ENCODE data around the gene SRM. TPM values are rescaled to one million over a fixed set of nuclear protein-coding genes. Genes with fewer than 3 reads are reported as not detected.
A peak's percentile ranks its signal among the peaks of the same experiment; 100 is the strongest.

SRM gene
- polyA plus RNA-seq, 3 donors: 23.2 to 43.2 (median 37.6) TPM

- Histone ChIP-seq H3K79me2 (ENCODE audit: insufficient read depth, low read length) (peaks cover 4% of the 10 kb centered on the region), H3K9ac (ENCODE audit: insufficient read depth, low read length, poor library complexity, severe bottlenecking) (no peak overlapping the region), H3K9me3 (replicated peaks in 1 of 2; ENCODE audit: control insufficient read depth in 1 of 2, insufficient read depth in 1 of 2, low read length in 2 of 2) (no peaks in the 10 kb centered on the region), H2AFZ (ENCODE audit: insufficient read depth, low read depth, low read length, poor library complexity, severe bottlenecking) (no peak overlapping the region), H3K27me3 (ENCODE audit: control insufficient read depth in 2 of 2, insufficient read depth in 2 of 2, low read length in 2 of 2) (no peaks in the 10 kb centered on the region), H3K4me1 (ENCODE audit: control insufficient read depth in 1 of 2, insufficient read depth in 2 of 2, low read length in 2 of 2) (peaks cover 12 to 22% of the 10 kb centered on the region in 2 donors), H3K36me3 (replicated peaks in 1 of 2; ENCODE audit: control insufficient read depth in 1 of 2, insufficient read depth in 2 of 2, low read length in 2 of 2) (peaks cover 12 to 32% of the 10 kb centered on the region in 2 donors), H3K27ac (ENCODE audit: low read depth in 1 of 2, low read length in 2 of 2) (no peak overlapping the region), H4K20me1 (ENCODE audit: insufficient read depth, low read length) (no peaks in the 10 kb centered on the region), H3K4me2 (replicated peaks; ENCODE audit: extremely low read depth, low read length, poor library complexity, severe bottlenecking) (no peak overlapping the region), H3K4me3 (replicated peaks in 1 of 3; ENCODE audit: low read depth in 2 of 3, low read length in 3 of 3) (no peak overlapping the region)
- no peak overlapping the region for H3K4me3 Mint-ChIP-seq
- no peak for DNase-seq
- H3K9me3 Mint-ChIP-seq: peaks cover 0 to 6% (median 0%) of the 10 kb centered on the region in 7 donors
- WGBS (ENCODE audit: insufficient coverage): 67% methylated on average over 4 of the region's 10 CpGs
- no peak overlapping the region for H3K27ac Mint-ChIP-seq
- peaks cover 0 to 6% (median 5%) of the 10 kb centered on the region in 3 donors for H3K27me3 Mint-ChIP-seq (ENCODE audit: low read depth in 3 of 3)
- intact Hi-C loops (cut with micrococcal nuclease): no loop called here
- H3K36me3 Mint-ChIP-seq: peaks cover 20 to 40% of the 10 kb centered on the region in 2 donors
- no peak for TF ChIP-seq CTCF (IDR thresholded peaks at IDR 0.05)
- H3K4me1 Mint-ChIP-seq: peaks cover 23% of the 10 kb centered on the region
Observed at GRCh38 chr1:11053758-11054137, 6.1 kb downstream of the SRM start.

GRCh38 chr1:11052839-11053757 is 6.7 kb downstream of the SRM start:
- Histone ChIP-seq H3K4me3 (replicated peaks in 1 of 3; ENCODE audit: low read depth in 2 of 3, low read length in 3 of 3) (no peak overlapping the region), H3K79me2 (ENCODE audit: insufficient read depth, low read length) (no peaks in the 10 kb centered on the region), H3K4me2 (replicated peaks; ENCODE audit: extremely low read depth, low read length, poor library complexity, severe bottlenecking) (no peak overlapping the region), H3K36me3 (replicated peaks in 1 of 2; ENCODE audit: control insufficient read depth in 1 of 2, insufficient read depth in 2 of 2, low read length in 2 of 2) (peaks cover 12 to 32% of the 10 kb centered on the region in 2 donors), H3K27me3 (ENCODE audit: control insufficient read depth in 2 of 2, insufficient read depth in 2 of 2, low read length in 2 of 2) (no peaks in the 10 kb centered on the region), H3K9ac (ENCODE audit: insufficient read depth, low read length, poor library complexity, severe bottlenecking) (peak overlapping the region; percentile 0), H3K4me1 (ENCODE audit: control insufficient read depth in 1 of 2, insufficient read depth in 2 of 2, low read length in 2 of 2) (peaks cover 10 to 19% of the 10 kb centered on the region in 2 donors), H4K20me1 (ENCODE audit: insufficient read depth, low read length) (no peaks in the 10 kb centered on the region), H3K9me3 (replicated peaks in 1 of 2; ENCODE audit: control insufficient read depth in 1 of 2, insufficient read depth in 1 of 2, low read length in 2 of 2) (no peaks in the 10 kb centered on the region), H2AFZ (ENCODE audit: insufficient read depth, low read depth, low read length, poor library complexity, severe bottlenecking) (peak overlapping the region; percentile 87), H3K27ac (ENCODE audit: low read depth in 1 of 2, low read length in 2 of 2) (no peak overlapping the region)
- DNase-seq: no peak
- H3K36me3 Mint-ChIP-seq: peaks cover 20 to 38% of the 10 kb centered on the region in 2 donors
- no peak for TF ChIP-seq CTCF (IDR thresholded peaks at IDR 0.05)
- 58% methylated on average over 20 of the region's 29 CpGs for WGBS (ENCODE audit: insufficient coverage)
- H3K4me1 Mint-ChIP-seq: peaks cover 21% of the 10 kb centered on the region
- peaks cover 0 to 6% (median 0%) of the 10 kb centered on the region in 7 donors for H3K9me3 Mint-ChIP-seq
- no peak overlapping the region for H3K27ac Mint-ChIP-seq
- intact Hi-C loops (cut with micrococcal nuclease): no loop called here
- H3K27me3 Mint-ChIP-seq (ENCODE audit: low read depth in 3 of 3): peaks cover 0 to 6% (median 5%) of the 10 kb centered on the region in 3 donors
- peak overlapping the region in 1 of 2 donors; percentile 51 for H3K4me3 Mint-ChIP-seq

Data from CD14-positive monocyte (primary cell).